Measurements from ENCODE around the gene DDX3X.

GRCh38 chrX:41335958-41336331, 2.0 kb downstream of the DDX3X start:
- no peak for TF ChIP-seq TAF1 (IDR thresholded peaks at IDR 0.05; ENCODE audit: borderline replicate concordance, insufficient read depth, low read length)
- no peak for TF ChIP-seq SIN3A (IDR thresholded peaks at IDR 0.05; ENCODE audit: borderline replicate concordance, insufficient read depth, low read length)
- TF ChIP-seq POLR2AphosphoS5 (IDR thresholded peaks at IDR 0.05; ENCODE audit: low read depth, low read length) = no peak

All from PFSK-1 (cell line).